Vagina (tissue), 2 donors: ENCODE measurements around the gene HDHD5. TPM values are rescaled to one million over a fixed set of nuclear protein-coding genes. Genes with fewer than 3 reads are reported as not detected.
A peak's percentile ranks its signal among the peaks of the same experiment; 100 is the strongest.

Experiments
- DNase-seq, 2 donors: peaks; one replicate each; pipeline ENCODE4 v3.0.0-alpha.2; 2017; ENCODE audit errors: extremely low spot score in 2 of 2
- H3K27ac ChIP-seq: fragments of 200-600 bp; sonication (generic); one replicate; pipeline ENCODE4 v1.5.1; 2019
- H3K27me3 ChIP-seq: fragments of 200-600 bp; sonication (generic); one replicate; pipeline ENCODE4 v1.5.1; 2019
- H3K36me3 ChIP-seq, 2 donors: fragments of 200-600 bp; sonication (generic); one replicate each; pipeline ENCODE4 v1.5.1; 2017 to 2019
- H3K4me1 ChIP-seq: fragments of 200-600 bp; sonication (generic); one replicate; pipeline ENCODE4 v1.5.1; 2019
- H3K4me3 ChIP-seq, 2 donors: fragments of 200-600 bp; sonication (generic); 1 replicate in 1 of 2; 2 replicates in 1 of 2; pipeline ENCODE4 v1.5.1; 2016 to 2019
- H3K9me3 ChIP-seq: fragments of 200-600 bp; sonication (generic); one replicate; pipeline ENCODE4 v1.5.1; 2019
- POLR2A ChIP-seq, 2 donors: fragments of 450-650 bp; IDR thresholded peaks; one replicate each; pipeline ENCODE4 v1.6.1; 2017; ENCODE audit warnings: antibody characterized with exemption in 2 of 2, mild to moderate bottlenecking in 2 of 2, moderate library complexity in 2 of 2
- POLR2AphosphoS5 ChIP-seq, 2 donors: sonication (generic); formaldehyde crosslinking; IDR thresholded peaks; one replicate each; pipeline ENCODE4 v1.9.0; 2017; ENCODE audit warnings: antibody characterized with exemption in 2 of 2, mild to moderate bottlenecking in 2 of 2, low read depth in 1 of 2; ENCODE audit not compliant: insufficient read depth in 1 of 2
- intact Hi-C: fragments of 100-400 bp; cut with DNase I; formaldehyde crosslinking; loops from one replicate; pipeline ENCODE4 v1.15.1; 2023
- total RNA-seq: library from RNA; depleted of rRNA; stranded (reverse); fragments of >200 nt; gene quantifications from one replicate; pipeline ENCODE4 v1.2.3, GENCODE V29; 2016
- TF ChIP-seq, protein P1 (sequence below), 3 experiments: fragments of 450-650 bp in 2 of 3; fragments of 200-600 bp in 1 of 3; sonication (generic) in 1 of 3; IDR thresholded peaks; one replicate each; pipeline ENCODE4 v1.5.1; 2017 to 2019; ENCODE audit warnings: antibody characterized with exemption in 3 of 3, mild to moderate bottlenecking in 2 of 3, moderate library complexity in 2 of 3

HDHD5 gene
- total RNA-seq, 1 donor from 2014 or later = 30.0 TPM

- Histone ChIP-seq H3K4me1 (peaks cover 8% of the 10 kb centered on the region), H3K27me3 (no peaks in the 10 kb centered on the region), H3K27ac (no peak overlapping the region), H3K36me3 (no peaks in the 10 kb centered on the region), H3K9me3 (no peaks in the 10 kb centered on the region), H3K4me3 (peak overlapping the region in 1 of 2 donors; percentile 21)
- intact Hi-C loops = loop anchor here (5.0 kb wide), 1 partner anchor 289 kb away; no protein-coding TSS in a partner anchor
- TF ChIP-seq, protein P1, sequence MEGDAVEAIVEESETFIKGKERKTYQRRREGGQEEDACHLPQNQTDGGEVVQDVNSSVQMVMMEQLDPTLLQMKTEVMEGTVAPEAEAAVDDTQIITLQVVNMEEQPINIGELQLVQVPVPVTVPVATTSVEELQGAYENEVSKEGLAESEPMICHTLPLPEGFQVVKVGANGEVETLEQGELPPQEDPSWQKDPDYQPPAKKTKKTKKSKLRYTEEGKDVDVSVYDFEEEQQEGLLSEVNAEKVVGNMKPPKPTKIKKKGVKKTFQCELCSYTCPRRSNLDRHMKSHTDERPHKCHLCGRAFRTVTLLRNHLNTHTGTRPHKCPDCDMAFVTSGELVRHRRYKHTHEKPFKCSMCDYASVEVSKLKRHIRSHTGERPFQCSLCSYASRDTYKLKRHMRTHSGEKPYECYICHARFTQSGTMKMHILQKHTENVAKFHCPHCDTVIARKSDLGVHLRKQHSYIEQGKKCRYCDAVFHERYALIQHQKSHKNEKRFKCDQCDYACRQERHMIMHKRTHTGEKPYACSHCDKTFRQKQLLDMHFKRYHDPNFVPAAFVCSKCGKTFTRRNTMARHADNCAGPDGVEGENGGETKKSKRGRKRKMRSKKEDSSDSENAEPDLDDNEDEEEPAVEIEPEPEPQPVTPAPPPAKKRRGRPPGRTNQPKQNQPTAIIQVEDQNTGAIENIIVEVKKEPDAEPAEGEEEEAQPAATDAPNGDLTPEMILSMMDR (IDR thresholded peaks at IDR 0.05) = no peak
- TF ChIP-seq POLR2AphosphoS5 (IDR thresholded peaks at IDR 0.05; ENCODE audit: insufficient read depth in 1 of 2, low read depth in 1 of 2) (no peak), POLR2A (IDR thresholded peaks at IDR 0.05) (no peak)
- DNase-seq = no peak
These were observed 39.3 kb upstream of the HDHD5 start for GRCh38 chr22:17198170-17199002.

DNA sequence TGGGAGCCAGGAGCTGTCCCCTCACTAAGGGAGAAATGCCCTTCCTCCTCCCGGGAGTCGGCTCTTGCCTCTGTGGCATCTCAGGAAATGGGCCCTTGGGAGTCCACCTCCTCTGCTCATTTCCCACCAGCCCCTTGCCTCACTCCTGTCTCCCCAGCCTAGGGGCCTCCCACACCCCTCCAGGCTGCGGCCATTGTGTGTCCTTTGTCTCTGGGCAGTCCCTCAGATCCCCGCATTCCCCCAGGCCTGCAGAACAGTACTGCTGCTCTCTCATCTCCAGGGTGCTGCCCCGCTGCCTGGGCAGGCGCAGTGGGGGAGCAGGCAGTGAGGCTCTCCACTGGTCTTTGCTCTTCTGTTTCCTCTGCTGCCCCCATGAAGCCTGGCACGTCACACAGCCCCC is 35.1 kb upstream of the HDHD5 start:
- intact Hi-C loops = no loop called here
- no peak overlapping the region for H3K4me3 ChIP-seq

GRCh38 chr22:17192186-17192585 is 33.1 kb upstream of the HDHD5 start:
- no peak overlapping the region for H3K27ac ChIP-seq
- H3K4me1 ChIP-seq = peaks cover 14% of the 10 kb centered on the region
- H3K36me3 ChIP-seq = no peaks in the 10 kb centered on the region
- H3K27me3 ChIP-seq = no peaks in the 10 kb centered on the region
- H3K9me3 ChIP-seq = no peaks in the 10 kb centered on the region
- H3K4me3 ChIP-seq = no peak overlapping the region
- intact Hi-C loops = no loop called here
- no peak for DNase-seq
- TF ChIP-seq, protein P1 (IDR thresholded peaks at IDR 0.05) = no peak
- TF ChIP-seq POLR2AphosphoS5 (IDR thresholded peaks at IDR 0.05; ENCODE audit: insufficient read depth in 1 of 2, low read depth in 1 of 2) (no peak), POLR2A (IDR thresholded peaks at IDR 0.05) (no peak)

More for the DNA sequence above, 35.1 kb upstream of the HDHD5 start:
- no peak for DNase-seq
- Histone ChIP-seq H3K4me1 (peaks cover 21% of the 10 kb centered on the region), H3K36me3 (no peaks in the 10 kb centered on the region), H3K9me3 (no peaks in the 10 kb centered on the region), H3K27me3 (no peaks in the 10 kb centered on the region), H3K27ac (no peak overlapping the region)
- TF ChIP-seq POLR2AphosphoS5 (IDR thresholded peaks at IDR 0.05; ENCODE audit: insufficient read depth in 1 of 2, low read depth in 1 of 2) = no peak
- TF ChIP-seq POLR2A (IDR thresholded peaks at IDR 0.05) = no peak

- Histone ChIP-seq H3K27me3 (no peaks in the 10 kb centered on the region), H3K4me3 (no peak overlapping the region), H3K27ac (peak overlapping the region; percentile 21), H3K9me3 (no peaks in the 10 kb centered on the region), H3K36me3 (no peaks in the 10 kb centered on the region), H3K4me1 (peaks cover 14% of the 10 kb centered on the region)
- intact Hi-C loops = no loop called here
- TF ChIP-seq POLR2AphosphoS5 (IDR thresholded peaks at IDR 0.05; ENCODE audit: insufficient read depth in 1 of 2, low read depth in 1 of 2) = no peak
- no peak for TF ChIP-seq POLR2A (IDR thresholded peaks at IDR 0.05)
- TF ChIP-seq, protein P1 (IDR thresholded peaks at IDR 0.05) = no peak
- DNase-seq = no peak
These were observed 32.2 kb upstream of the HDHD5 start for GRCh38 chr22:17191163-17191784.

DNA sequence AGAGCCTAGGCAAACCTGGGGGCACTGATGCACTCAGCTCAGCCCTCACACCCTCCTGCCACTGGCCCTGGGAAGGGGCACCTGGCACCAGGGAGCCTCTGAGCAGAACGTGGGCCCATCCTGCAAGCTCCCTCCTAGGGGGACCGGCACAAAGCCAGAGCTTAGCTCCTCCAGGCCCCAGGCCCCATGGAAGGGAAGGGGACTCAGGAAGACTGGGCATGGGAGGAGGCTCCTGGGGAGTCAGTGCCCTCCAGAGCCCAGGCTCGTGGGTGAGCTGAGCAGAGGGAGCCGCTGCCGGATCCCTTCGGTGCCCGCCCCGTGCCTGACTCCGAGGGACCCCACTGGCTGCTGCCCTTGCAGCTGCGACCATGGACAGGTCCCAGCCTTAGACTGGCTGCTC is 31.6 kb upstream of the HDHD5 start:
- H3K4me1 ChIP-seq = peaks cover 14% of the 10 kb centered on the region
- peak overlapping the region; percentile 21 for H3K27ac ChIP-seq
- no peaks in the 10 kb centered on the region for H3K27me3 ChIP-seq
- intact Hi-C loops = no loop called here
- no peaks in the 10 kb centered on the region for H3K36me3 ChIP-seq
- no peaks in the 10 kb centered on the region for H3K9me3 ChIP-seq
- DNase-seq = no peak
- H3K4me3 ChIP-seq = no peak overlapping the region
- TF ChIP-seq, protein P1 (IDR thresholded peaks at IDR 0.05) = no peak
- TF ChIP-seq POLR2A (IDR thresholded peaks at IDR 0.05) (no peak), POLR2AphosphoS5 (IDR thresholded peaks at IDR 0.05; ENCODE audit: insufficient read depth in 1 of 2, low read depth in 1 of 2) (no peak)
